GM19397 (cell line): ENCODE data around the gene MAP2K3.
"Not testable (repeated sequence)": the region's sequence is repeated elsewhere in the genome, so short reads cannot be mapped to it uniquely, and the experiment has no call there.

ENCODE experiments used
- ATAC-seq: cut with Tn5 transposase; IDR thresholded peaks from one replicate; pipeline ENCODE4 v1.9.1; 2021; ENCODE audit warnings: mild to moderate bottlenecking, moderate library complexity; ENCODE audit not compliant: unreplicated experiment

MAP2K3 gene

DNA sequence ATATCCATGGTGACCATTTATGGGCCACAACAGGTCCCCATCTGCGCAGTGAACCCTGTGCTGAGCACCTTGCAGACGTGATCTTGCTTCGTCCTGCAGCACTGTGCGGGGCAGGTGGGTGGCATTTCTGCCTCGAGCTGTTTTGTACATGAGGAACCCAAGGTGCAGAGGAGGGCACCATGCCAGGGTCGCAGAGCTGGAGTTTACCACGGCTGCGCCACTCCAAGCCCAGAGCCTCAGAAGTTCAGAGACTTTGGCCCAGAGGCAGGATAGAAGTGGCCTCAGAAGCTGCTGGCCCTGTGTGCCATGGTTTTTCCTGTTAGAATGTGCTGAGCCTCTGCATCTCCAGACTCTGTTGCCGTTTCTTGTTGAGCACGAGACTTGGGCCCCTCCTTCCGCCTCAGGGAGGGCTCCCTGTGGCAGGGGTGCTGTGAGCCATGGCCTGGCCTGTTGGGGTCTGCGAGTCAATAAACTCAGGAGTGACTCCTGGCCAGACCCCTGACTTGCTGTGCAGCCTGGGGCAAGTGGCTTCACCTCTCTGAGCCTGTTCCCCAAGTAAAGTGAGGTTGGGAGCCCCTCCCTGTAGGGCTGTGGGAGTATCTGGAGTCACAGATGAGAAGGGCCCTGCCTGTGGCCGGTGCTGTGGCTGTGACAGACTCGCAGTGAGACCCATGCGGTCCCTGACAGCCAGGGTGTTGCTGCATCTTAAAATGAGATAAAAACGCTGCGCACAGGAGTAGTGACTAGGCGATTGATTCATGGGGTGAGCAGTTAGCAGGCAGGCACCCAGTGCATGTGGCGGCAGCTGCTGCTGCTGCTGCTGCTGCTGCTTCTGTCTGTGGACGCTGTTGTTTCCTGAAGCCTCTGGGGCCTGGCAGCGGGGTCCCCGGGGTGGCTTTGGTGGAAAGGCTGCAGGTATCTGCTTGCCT lies 11.8 kb downstream of the MAP2K3 start:
- ATAC-seq: no peak

- no peak for ATAC-seq
These were observed 12.6 kb downstream of the MAP2K3 start for GRCh38 chr17:21297026-21297520.

DNA sequence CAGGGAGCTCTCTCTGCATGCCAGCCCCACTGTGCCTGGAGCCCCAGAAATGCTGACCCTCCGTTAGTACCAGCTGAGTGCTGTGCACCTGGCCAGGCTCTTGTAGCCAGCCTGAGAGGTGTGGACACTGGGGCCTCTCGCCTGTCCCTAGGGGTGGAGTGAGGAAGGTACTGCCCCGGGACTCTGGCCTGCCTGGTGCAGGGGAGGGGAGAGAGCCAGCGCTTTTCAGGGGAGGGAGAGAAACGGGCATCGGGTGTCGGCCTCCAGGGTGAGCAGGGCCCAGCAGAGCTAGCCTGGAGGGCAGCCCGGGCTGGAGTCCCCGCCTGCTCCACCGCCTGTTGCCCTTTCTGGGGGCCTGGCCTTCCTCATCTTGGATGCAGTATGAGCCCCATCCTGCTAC lies 13.1 kb downstream of the MAP2K3 start:
- ATAC-seq: no peak

GRCh38 chr17:21298056-21298982 lies 13.8 kb downstream of the MAP2K3 start:
- no peak for ATAC-seq

DNA sequence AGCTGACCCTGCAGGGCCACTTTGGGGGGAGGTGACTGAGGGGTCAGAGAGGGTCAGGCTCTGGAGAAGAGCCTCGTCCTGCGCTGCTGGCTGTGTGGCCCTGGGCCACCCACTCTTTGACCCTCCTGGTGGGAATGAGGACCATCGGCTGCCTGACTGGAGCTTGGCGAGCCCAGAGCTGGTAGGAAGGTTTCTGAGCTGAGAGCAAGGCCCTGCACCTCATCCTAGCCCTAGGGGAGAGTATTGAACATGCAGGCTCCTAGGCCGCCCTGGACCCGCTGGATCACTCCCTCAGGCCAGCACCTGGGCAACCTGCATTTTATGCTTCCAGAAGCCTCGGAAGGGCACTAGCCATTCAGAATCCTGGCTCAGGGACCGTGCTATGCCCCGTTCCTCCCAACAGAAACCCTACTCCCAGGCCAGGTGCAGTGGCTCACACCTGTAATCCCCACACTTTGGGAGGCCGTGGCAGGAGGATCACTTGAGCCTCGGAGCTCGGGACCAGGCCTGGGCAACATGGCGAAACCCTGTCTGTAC lies 14.5 kb downstream of the MAP2K3 start:
- no peak for ATAC-seq

- no peak for ATAC-seq
These were observed 15.6 kb downstream of the MAP2K3 start for GRCh38 chr17:21299981-21300600.

GRCh38 chr17:21300601-21301571 lies 16.4 kb downstream of the MAP2K3 start:
- no peak for ATAC-seq

DNA sequence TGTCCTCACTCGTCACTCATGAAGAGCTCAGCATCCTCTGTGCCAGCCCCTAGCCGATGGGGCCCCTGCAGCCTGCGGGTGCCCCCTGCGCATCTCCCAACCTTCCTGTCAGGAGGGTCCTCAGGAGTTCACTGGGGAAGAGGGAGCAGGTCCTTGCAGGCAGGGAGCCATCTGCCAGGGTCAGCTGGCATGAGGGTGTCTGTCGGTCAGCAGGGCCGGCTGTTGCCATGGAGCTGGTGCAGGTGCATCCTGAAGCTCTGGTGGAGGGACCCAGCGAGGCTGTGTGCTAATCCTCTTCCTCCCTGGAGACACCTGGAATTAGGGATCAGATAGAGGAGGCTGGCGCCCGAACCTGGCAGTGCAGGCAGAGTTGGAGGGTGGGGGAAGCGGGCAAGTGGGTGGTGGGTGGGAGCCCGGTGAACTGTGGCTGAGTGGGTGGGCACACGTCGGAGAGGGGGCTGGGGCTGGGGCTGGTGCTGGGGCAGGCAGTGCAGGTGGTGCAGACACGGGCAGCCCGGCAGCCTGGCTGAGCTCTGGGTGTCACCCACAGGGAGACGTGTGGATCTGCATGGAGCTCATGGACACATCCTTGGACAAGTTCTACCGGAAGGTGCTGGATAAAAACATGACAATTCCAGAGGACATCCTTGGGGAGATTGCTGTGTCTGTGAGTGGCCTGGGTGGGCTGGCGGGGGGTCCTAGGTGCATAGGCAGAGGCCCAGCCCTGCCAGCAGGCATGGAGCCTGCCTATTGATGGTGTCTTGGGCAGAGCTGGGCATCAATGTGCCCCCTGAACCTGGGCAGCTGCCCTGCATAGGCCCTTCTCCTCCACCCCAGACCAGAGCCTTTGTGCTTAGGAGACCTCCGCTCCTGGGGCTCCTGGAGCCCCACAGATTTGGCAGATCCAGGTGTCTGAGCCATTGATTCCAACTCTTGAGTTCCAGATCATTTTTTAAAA lies 17.4 kb downstream of the MAP2K3 start:
- no peak for ATAC-seq

GRCh38 chr17:21302711-21303425 lies 18.4 kb downstream of the MAP2K3 start:
- no peak for ATAC-seq

DNA sequence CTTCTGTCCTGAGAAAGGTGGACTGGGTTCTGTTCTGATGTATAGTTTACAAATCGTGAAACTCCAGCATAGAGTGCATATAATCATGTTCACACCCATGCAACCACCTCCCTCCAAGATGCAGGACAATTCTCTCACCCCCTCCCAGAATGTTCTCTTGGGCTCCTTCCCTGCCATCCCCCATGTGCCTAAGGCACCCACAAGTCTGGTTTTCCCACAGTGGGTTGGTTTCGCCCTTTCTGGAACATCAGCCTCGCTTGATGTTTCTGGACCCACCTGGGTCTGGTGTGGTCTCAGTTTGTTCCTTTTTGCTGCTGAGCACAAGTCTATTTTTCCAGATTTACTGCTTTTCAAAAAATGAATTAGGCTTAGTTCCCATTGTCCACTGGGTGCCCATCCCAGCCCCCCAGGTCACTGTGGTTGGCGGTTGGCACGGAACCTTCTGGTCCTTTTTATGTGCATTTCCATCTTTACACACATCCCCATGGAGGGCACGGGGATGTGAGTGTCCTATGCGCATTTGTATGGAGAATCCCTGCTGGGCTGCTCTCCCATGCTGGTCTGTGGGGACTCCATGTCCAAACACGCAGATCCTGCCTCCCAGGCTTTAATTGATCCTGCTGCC lies 19.0 kb downstream of the MAP2K3 start:
- ATAC-seq: no peak

DNA sequence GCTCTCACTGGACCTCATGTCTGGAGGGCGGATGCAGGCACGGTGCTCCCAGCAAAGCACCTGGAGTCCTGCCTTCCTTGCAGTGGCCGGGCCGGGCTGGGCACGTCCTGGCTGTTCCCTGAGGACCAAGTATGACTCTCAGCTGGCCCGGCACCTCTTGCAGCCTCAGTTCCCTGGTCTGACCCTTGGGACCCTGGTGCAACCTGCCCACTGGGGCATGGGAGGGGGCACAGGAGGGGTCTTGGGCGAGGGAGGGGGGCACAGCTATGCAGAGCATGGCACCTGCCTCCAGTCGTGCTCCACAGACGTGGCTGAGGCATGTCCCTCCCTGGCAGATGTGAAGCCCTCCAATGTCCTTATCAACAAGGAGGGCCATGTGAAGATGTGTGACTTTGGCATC lies 19.6 kb downstream of the MAP2K3 start:
- ATAC-seq: no peak

DNA sequence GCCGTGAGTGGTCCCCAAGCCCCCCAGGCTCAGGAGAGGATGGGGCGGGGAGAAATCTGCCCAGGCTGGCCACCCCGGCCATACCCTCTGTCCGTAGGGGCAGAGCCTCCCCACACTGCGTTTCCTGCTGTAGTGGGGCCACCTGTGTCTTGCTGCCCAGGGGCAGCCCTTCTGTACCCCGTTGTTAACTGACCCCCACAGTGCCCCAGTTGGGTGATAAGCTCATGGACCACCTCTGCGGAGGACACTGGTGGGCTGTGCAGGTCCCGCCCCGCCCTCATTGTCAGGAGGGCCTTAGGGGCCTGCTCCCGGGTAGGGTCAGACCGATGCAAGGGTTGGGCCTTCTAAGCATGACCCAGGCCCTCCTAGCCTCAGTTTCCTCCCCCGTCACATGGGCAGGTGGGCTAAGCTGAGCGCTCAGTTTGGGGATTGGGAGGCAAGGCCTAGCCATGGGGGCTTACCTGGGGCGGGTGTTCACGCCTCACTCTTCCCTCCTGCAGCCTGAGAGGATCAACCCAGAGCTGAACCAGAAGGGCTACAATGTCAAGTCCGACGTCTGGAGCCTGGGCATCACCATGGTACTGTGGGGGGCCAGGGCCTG lies 20.1 kb downstream of the MAP2K3 start:
- ATAC-seq: not testable (repeated sequence)

- ATAC-seq: not testable (repeated sequence)
These were observed 21.1 kb downstream of the MAP2K3 start for GRCh38 chr17:21305431-21306180.

- ATAC-seq: not testable (repeated sequence)
These were observed 22.2 kb downstream of the MAP2K3 start for GRCh38 chr17:21306611-21307272.

- not testable (repeated sequence) for ATAC-seq
These were observed 22.7 kb downstream of the MAP2K3 start for GRCh38 chr17:21307273-21307625.

DNA sequence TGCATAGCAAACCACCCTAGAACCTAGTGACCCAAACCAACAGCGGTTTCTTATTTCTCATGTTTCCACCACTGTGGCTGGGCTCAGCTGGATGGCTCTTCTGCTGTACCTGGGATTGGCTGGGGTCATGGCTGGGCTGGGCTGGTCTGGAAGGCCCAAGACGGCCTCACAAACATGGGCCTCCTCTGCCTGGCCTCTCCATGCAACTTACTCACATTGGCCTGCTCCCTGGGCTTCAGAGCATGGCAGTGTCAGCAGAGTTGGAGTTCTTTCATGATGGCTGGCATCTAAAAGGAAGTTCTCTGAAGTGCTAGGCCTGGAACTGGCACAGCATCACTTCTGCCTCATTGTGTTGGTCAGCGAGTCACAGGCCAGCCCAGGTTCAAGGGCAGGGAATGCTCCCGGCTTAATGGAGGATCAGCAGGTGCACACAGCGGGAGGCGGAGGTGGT lies 24.4 kb downstream of the MAP2K3 start:
- ATAC-seq: not testable (repeated sequence)
